NK-92 (cell line): ENCODE data around the gene WFS1.

Experiments
- DNase-seq: peaks from one replicate; lab custom pipeline; 2025; ENCODE audit not compliant: unreplicated experiment; lab: John Stamatoyannopoulos, UW

The WFS1 gene

DNA sequence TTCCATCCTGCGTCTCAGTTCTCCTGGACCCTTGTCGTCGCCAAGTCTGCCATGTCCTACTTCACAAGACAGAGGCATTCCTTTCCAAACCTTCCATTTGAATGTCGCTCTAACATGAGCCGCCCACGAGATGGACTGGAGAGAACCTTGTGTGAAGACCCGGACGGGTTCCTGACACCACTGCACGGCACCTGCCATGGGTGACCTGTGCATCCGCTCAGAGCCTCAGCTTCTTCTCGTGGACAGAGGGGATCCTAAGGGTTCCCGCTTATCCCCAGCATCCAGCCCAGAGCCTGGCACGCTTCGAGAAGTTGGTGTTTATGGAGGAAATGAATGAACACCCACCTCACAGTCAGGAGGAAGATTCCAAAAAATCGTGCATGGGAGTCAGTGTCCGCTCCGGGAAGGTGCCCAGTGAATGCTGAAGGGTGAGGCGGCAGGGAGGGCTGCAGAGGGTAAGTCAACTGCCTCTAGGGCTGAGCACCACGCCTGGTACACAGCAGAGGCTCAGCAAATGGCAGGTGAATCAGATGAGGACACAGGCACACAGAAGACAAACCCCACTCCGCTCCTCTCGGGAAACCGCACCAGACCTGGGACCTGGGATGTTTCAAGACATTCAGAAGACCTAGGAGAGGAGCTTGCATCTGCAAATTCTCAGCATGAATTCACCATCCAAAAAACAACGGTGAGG, 52.6 kb downstream of the WFS1 start:
- DNase-seq: no peak

DNA sequence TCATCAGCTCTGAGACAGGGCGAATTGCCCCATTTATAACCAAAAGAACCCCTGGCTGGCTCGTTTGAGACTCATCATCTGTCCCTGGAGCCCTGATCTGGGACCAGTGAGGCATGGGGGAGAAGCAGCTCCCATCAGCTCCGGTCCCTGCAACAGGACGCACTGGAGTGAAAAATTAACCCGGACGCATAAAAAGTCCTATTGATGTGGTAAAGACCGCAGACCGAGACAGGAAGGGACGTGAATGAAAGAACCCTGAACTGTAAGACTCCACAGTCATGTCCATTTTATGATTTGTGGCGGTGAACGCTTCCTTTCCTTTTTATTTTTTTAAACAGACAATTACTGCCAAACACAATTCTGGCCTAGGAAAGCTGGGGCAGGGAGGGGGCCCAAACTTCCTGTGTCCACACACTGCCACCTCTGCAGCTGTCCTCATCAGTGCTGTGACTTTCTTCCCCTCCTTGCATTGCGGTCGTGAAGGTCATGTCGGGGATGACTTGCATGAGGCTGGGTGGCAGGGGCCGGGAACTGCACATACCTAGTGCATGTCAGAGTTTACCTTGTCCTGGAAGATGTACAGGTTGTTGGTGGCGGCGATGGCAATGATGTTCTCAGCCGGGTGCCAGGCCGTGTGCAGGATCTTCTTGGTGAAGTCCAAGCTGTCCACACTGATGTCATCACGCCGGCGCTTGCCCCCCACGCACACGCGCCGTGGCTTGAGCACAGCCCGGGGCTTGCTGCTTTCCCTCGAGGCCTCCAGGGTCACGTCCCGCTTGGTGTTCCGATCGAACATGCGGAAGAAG, 53.3 kb downstream of the WFS1 start:
- DNase-seq: no peak

DNA sequence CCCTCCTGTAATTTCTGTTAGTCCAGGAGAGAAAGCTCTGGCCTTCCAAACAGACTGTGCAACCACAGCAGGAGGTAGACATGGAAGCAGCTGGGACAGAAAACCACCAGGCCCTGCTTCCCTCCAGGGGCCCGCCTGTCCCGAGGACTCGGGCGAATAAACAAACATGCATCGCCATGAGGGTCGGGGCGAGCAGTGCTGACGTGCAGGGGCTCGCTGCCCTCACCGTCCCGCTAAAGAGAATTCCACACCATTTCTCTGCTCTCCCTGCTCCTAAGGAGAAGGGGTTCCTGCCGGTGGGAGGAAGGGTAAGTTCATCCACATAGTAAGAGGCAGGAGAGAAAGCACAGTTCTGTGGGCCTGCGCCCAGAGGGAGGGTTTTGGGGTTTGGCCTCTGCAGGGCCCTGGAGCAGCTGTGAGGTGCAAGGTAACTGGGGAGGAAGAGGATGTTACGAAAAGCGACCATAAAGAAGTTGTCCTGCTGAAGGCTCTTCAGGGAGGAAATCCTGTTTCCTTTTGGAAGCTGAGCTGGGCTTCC, 54.9 kb downstream of the WFS1 start:
- no peak for DNase-seq

DNA sequence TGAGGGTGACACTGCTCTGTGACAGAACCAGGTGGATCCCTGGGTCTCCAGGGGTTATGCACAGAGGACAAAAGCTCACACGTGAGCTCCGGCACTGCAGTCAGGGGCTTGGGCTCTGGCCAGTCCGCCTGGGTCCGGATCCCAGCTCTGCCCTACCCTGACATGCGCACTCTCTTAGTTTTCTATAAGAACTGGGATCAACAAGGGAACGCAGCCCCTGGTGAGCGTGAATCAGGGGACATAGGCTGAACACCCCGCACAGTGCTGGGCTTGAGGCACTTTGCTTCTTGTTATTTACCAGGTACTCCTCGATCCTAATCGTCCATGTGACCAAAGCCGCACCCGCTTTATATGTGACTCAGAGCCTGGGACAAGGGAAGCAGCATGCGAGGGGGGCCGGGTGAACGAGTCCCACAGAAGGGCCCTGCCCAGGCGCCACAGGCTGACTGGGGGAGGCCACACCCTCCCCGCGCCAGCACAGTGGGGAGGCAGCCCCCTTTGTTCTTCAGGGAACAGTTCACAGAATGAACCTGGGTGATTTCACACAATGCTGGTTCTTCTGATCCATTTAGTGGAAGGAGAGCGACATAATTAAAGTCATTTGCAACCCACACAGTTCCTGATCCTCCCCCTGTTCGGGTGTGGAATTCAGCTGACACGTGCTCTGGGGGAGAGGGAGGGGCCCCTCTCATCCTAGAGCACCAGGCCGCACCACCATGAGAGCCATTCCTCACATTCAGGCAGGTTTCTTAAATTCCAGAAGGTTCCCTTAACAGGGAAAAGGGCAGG, 55.5 kb downstream of the WFS1 start:
- no peak for DNase-seq

DNA sequence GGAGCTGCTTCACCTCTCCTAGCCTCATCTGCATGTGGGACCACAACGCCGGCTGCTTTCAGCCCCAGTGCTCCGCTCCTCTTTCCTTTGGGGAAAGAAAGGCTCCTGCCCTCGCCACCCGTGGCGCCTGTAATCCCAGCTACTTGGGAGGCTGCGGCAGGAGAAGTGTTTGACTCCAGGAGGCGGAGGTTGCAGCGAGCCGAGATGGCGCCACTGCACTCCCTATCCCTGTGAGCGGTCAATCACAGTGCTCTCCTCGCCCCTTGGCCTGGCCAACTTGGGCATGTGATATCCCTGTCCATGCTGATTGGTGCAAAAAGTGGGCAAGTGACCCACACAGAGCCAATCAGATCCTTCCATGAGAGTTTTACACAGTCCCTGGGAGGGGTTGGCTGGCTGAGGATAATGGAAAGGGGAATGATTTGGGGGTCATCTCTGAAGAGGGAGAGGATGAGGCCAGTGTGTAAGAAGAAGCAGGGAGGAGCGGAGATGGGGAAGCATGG, 56.2 kb downstream of the WFS1 start:
- DNase-seq: no peak

DNA sequence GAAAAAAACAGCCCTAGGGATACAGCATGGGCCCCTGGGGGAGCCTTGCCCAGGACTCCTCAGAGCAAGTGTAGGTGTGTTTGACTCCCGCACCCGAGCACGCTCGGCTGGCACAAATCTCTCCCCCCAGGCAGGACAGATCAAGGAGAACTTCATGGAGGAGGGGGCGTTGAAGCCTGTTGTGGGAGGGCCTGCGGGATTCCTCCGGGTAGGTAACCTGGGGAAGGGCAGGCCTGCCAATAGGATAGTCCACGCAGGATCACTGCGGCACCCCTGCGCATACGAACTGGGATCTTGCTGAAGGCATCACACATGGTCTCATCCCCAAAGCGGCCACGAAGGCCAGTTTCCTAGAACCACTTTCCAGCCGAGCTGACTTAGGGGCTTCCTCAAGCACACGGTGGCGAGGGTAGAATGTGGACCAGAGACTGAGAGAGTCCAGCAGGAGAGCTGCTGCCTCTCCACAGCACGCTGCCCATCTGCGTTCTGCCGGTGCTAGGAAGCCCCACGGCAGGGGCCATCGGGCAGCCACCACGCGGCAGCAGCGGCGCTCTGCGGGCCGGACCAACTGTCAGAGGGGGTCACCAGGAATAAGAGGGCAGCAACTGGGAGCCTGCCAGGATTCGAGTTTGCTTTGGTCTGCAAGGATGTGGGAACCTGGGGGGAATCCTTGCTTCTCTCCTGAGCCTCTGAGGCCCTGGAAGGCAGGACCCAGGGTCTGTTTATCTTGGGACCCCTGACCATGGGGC, 56.8 kb downstream of the WFS1 start:
- no peak for DNase-seq

DNA sequence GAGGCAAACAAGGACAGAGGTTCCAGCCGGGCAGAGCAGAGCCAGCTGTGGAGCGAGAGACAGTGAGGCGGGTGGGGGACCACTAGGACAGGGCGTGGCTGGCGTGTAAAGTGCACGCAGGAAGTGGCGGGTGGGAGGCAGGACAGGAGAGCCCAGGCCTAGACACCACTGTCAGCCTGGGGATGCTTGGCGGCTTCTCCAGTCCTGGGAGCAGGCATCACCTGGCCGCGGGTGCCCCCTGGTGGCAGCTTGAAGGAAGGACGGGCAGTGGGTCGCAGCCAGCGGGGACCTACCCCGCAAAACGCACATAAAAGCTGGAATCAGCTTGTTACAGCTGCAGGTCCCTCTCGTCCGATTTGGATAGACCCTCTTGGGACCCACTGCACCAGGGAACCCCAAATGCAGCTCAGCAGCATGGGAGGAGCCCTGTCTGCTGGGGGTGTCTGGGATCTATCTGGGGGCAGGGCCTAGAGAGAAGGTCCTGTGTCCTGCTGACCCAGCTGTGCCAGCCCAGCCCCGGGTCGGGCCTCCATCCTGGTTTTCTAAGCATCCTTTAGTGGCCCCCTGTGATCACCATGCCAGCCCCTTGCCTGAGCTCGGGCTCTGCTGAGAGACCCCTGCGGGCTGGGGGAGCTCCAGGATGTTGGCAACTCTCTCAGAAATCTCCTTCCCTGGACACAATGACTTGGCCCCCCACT, 57.7 kb downstream of the WFS1 start:
- DNase-seq: no peak

DNA sequence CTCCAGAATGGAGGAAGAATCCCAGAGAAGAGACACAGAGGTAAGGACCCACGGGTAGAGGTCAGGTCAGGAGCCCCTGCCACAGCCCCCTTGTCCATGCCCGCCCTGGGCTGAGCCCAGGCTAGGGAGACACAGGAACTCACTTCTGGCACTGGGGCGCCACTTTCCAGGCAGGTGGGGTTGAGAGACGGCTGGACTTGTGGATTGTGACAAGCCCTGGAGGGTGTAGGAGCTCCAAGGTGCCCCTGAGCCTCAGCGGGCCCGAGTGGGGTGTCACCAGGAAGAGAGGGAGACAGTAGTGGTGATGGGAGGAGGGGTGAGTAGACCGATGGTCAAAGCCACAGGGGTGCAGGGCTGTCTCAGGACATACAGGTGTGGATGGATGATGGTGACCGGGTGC, 58.9 kb downstream of the WFS1 start:
- DNase-seq: no peak

DNA sequence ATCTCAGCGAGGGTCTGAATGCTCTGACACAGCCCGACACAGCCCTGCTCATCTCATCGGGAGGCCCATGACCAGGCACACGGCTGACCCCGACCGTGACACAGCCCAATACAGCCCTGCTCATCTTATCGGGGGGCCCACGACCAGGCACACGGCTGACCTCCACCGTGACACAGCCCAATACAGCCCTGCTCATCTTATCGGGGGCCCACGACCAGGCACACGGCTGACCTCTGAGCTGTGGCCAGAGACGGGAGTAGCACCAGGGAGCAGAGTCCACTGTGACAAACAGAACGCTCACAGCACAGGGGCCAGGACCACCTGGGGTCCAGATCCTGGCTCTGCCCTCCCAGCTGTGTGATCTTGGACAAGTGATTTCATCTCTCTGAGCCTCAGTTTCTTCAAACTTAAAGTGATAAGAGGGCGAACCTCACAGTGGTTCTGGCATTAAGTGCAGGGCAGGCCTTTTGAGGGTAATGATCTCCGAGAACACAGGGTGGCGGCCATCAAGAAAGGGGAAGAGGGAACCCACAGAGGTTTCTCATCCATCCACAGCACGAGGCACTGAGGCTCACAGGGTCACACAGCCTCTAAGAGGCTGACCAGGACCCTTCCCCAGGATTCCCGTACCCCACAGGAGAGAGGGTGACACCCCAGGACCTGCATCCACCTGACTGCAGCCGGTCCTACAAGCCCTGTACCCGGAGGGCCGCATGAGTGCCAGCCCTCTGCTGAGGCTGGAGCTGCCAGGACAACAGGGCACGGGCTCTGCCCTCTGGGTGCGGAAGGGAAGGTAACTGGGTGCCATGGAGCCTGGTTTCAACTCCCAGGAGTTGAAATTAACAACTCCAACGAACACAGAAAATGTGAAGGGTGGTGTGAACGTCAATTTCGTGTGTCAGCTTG, 60.1 kb downstream of the WFS1 start:
- no peak for DNase-seq

DNA sequence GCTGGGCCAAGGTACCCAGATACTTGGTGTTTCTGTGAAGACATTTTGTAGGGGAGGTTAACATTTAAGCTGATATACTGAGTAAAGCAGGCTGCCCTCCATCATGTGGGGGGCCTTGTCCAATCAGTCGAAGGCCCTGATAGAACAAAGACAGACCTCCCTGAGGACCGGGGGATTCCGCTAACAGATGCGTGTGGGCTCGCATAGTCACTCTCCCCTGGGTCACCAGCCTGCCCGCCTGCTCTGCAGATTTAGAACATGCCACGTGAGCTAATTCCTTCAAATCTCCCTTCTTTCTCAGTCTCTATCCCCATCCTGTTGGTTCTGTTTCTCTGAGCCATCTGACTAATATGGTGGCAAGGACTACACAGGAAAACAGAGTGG, 60.7 kb downstream of the WFS1 start:
- DNase-seq: no peak

DNA sequence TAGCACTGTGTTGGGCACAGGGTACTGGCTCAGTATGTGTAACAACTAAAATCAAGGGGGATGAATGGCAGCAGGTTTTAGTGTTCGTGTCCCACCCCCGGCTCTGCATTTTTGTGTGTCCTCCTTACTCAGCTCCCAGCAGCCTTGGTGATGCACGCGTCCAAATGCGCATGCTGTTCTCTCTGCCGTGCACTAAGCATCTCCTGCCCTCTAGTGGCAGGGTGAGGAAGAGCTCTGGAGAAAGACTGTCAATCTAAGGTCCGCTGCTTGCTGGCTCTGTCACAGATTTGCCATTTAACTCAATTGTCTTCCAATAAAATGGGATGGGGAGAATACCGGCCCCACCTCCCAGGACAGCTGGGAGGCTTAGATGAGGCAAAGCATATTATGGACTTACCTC, 61.4 kb downstream of the WFS1 start:
- DNase-seq: no peak

DNA sequence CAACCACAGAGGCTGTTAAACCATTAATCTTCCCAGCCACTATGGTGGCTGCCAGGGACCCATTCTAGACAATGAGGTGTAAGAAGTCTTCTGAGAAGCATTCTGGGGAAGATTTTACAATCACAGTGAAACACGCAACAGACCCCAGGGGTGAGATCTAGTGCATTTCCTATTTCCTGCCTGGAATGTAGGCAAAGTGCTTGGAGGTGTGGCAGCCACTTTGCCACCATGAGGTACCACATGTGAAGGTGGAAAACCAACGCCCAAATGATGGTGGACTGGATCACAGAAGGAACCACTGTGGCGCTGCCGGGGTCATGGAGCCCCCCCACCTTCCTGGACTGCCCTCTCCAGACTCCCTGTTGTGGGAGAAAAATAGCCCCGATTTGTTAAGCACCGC, 61.8 kb downstream of the WFS1 start:
- DNase-seq: no peak

DNA sequence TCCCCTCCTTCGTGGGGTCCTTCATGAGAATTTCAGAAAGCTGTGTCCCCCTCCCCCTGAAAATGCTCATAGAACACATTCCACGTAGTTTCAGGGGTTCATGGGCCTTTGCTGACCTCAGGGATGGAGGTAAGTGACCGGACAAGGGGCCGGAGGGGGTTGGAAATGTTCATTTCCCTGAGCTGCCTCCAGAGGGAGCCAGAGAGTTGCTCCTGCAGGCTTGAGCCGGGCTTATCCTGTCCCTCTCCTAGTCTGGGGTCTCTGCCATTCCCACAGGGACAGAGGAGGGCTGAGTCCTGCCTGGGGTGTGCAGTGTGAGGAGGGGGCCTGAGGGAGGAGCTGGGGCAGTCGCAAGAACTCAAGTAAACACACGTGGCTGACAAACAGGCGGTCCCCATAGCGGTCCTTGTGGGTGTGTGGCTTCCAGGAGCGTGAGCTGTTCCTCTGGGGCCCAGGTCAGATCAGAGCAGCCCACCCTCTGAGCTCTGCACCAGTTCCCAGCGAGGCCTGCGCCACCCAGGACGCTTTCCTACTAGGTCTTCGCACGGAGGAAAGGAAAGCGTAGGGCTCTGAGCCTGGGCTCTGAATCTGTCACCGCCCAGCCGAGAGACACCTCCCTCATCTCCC, 62.5 kb downstream of the WFS1 start:
- no peak for DNase-seq

DNA sequence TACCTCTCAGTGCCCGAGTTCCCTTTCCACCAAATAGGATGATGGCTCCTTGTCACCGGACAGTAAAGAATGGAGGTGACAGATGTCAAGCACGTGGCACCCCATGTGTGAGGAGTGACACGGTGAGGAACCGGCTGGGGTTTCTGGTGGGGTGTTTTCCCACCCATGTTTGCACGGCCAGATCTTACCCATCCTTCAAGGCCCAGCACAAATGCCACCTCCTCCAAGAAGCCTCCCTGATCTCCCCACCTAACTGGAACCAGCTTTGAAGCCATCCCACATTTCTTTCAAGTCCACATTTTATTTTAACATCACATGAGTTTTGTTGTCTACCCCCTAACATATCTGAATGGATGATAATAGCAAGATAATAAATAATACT, 63.0 kb downstream of the WFS1 start:
- DNase-seq: no peak

DNA sequence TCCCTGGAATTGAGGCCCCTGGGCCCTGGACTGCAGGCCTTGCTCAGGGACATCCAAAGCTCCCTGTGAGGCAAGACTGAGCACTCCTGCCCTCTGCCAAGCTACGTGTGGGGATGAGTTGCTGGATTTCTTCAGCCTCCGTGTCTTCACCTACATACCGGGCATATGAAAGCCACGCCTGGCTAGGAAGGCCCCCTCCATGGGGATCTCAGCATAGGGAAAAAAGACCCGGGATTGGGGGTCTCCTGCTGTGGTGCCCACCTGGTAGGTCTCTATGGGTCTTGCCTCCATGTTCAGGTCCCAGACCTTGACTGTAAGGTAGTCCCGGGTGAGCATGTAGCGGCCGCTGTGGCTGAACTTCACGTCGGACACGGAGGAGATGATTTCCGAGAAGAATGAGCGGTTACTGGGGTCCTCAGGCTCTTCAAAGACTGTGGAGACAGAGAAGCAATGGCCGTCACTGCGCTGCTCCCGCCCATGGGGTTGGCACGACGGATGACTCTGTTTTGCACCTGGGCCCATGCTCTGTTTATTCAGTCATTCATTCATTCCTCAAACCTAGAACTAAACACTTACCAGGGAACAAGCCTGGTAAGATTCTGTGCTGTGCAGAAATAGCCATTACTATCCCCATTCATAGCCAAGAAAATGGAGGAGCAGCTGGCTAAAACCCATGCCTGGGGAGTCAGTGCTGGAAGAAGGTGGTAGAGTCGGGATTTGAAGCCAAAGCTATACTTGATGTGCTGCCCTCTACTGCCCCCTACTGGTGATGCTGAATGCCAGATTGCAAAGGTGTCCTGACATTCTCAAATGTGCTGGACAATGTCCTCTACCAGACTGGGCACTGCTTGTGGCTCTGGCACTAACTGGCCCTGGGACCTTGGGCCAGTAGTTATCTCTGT, 63.9 kb downstream of the WFS1 start:
- no peak for DNase-seq

DNA sequence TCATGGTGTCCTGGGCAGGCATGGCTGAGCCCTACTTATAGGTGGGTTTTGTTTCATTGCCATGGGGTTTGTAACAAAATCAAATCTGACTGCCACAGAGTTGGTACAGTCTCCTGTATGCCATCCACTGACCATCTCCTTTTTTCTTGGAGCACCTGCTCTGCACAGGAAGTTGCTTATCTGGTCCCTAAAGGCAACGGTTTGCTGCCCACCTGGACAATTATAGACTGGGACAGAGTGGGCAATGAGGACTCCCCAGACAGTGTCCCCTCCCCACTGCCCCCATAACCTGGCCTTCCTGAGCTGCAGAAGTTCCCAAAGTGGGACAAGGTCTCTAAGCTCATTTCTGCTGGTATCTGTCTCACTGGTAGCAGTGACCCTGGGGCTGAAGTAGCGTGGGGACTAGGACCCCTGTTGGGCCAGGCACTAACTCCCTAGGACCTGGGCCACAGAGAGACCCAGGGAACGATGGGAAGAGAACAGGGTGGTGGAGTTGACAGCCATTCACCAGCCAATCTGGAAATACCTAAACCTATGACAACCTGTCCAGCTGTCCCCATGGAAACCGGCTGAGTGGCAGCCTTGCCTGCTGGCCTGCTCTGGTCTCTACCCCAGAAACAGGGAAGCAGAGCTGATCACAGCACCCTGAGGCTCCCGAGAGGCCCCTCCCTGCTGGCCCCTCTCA, 64.7 kb downstream of the WFS1 start:
- no peak for DNase-seq

DNA sequence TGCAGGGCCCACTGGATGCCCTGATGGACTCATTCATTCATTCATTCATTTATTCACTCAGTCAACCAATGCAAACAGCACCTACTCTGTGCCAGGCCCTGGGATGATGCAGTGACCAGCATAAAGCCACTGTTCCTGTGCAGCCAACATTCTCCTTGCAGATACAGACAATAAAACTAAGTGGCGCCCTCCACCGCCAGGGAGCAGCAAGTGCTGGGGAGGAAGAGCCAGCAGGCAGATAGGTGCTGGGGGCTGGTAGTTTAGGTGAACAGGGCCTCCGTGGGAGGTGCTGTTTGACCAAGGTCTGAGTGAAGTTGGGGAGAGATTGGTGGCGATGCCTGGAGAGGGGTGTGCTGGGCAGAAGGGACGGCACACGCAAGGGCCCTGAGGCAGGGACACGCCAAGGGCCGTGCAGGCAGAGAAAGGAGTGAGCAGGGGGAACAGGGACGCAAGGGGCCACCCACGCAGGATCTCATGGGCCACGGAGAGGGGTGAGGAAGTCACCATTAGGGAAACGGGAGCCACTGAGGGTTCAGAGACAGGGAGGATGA, 65.5 kb downstream of the WFS1 start:
- DNase-seq: no peak
